HL-60 (cell line): Measurements from ENCODE around the gene OR13C2.

Source experiments
- DNase-seq, 2 experiments: peaks; one replicate each; pipeline ENCODE4 v3.0.0-alpha.2; 2010 to 2020; ENCODE audit warnings: low read depth in 1 of 2, low spot score in 1 of 2
- H3K27ac ChIP-seq: fragments of 250-450 bp; sonication (Bioruptor Pico); replicated peaks from 2 replicates; pipeline ENCODE4 v1.5.1; 2020; ENCODE audit warnings: mild to moderate bottlenecking, moderate library complexity
- H3K27me3 ChIP-seq: fragments of 250-450 bp; sonication (Bioruptor Pico); 2 replicates; pipeline ENCODE4 v1.5.1; 2021; ENCODE audit warnings: mild to moderate bottlenecking, moderate library complexity; ENCODE audit not compliant: insufficient read depth, poor library complexity, severe bottlenecking
- H3K4me3 ChIP-seq: replicated peaks from 2 replicates; pipeline ENCODE4 v1.5.1; 2011; ENCODE audit warnings: mild to moderate bottlenecking, control low read depth, low read length; ENCODE audit not compliant: insufficient read depth
- CTCF ChIP-seq: IDR thresholded peaks from one replicate; pipeline ENCODE4 v1.5.1; 2011; ENCODE audit warnings: low read length, control low read depth, inconsistent platforms; ENCODE audit not compliant: insufficient read depth
- GABPA ChIP-seq: IDR thresholded peaks from 2 replicates; pipeline ENCODE4 v1.6.1; 2012; ENCODE audit warnings: low read depth
- POLR2AphosphoS5 ChIP-seq: IDR thresholded peaks from 2 replicates; pipeline ENCODE4 v1.6.1; 2012; ENCODE audit warnings: low read depth
- SPI1 ChIP-seq: IDR thresholded peaks from 2 replicates; pipeline ENCODE4 v1.6.1; 2012; ENCODE audit warnings: low read depth, mild to moderate bottlenecking, borderline replicate concordance
- TF ChIP-seq, protein P1 (sequence below): IDR thresholded peaks from 2 replicates; pipeline ENCODE4 v1.6.1; 2012; ENCODE audit warnings: low read depth; ENCODE audit not compliant: insufficient replicate concordance

The OR13C2 gene

DNA sequence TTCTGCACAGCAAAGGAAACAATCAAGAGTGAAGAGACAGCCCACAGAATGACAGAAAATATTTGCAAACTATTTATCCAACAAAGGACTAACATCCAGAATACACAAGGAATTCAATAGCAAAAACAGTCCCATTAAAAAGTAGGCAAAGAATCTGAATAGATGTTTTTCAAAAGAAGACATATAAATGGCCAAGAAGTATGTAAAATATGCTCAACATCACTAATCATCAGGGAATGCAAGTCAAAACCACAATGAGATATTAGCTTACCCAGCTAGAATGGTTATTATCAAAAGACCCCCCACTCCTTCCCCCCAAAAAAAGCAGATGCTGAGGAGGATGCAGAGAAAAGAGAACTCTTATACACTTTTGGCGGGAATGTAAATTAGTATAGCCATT lies 49.9 kb downstream of the OR13C2 start:
- DNase-seq: no peak

More for the DNA sequence above, 49.9 kb downstream of the OR13C2 start:
- Histone ChIP-seq H3K4me3 (no peak overlapping the region), H3K27me3 (no peaks in the 10 kb centered on the region), H3K27ac (no peak overlapping the region)
- TF ChIP-seq GABPA (no peak), SPI1 (no peak), CTCF (no peak), POLR2AphosphoS5 (no peak)
- TF ChIP-seq, protein P1, sequence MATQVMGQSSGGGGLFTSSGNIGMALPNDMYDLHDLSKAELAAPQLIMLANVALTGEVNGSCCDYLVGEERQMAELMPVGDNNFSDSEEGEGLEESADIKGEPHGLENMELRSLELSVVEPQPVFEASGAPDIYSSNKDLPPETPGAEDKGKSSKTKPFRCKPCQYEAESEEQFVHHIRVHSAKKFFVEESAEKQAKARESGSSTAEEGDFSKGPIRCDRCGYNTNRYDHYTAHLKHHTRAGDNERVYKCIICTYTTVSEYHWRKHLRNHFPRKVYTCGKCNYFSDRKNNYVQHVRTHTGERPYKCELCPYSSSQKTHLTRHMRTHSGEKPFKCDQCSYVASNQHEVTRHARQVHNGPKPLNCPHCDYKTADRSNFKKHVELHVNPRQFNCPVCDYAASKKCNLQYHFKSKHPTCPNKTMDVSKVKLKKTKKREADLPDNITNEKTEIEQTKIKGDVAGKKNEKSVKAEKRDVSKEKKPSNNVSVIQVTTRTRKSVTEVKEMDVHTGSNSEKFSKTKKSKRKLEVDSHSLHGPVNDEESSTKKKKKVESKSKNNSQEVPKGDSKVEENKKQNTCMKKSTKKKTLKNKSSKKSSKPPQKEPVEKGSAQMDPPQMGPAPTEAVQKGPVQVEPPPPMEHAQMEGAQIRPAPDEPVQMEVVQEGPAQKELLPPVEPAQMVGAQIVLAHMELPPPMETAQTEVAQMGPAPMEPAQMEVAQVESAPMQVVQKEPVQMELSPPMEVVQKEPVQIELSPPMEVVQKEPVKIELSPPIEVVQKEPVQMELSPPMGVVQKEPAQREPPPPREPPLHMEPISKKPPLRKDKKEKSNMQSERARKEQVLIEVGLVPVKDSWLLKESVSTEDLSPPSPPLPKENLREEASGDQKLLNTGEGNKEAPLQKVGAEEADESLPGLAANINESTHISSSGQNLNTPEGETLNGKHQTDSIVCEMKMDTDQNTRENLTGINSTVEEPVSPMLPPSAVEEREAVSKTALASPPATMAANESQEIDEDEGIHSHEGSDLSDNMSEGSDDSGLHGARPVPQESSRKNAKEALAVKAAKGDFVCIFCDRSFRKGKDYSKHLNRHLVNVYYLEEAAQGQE: no peak
